A673 (cell line): ENCODE data around the gene ACRBP.

Source experiments
- EZH2 ChIP-seq: fragments of 200-600 bp; sonication (generic); IDR thresholded peaks from 2 replicates; pipeline ENCODE4 v1.6.1; 2017; ENCODE audit warnings: borderline replicate concordance, low read depth, mild to moderate bottlenecking, mixed read lengths, antibody characterized with exemption, low read length; ENCODE audit not compliant: poor library complexity, severe bottlenecking
- TF ChIP-seq, protein P1 (sequence below): fragments of 300-800, 200-600 bp; sonication (generic); conservative IDR thresholded peaks from 2 replicates; pipeline ENCODE4 v1.5.1; 2017; ENCODE audit warnings: low read depth, mild to moderate bottlenecking, antibody characterized with exemption, low read length, moderate library complexity, mixed read lengths

GRCh38 chr12:6605421-6606330 lies 41.6 kb downstream of the ACRBP start:
- TF ChIP-seq, protein P1, sequence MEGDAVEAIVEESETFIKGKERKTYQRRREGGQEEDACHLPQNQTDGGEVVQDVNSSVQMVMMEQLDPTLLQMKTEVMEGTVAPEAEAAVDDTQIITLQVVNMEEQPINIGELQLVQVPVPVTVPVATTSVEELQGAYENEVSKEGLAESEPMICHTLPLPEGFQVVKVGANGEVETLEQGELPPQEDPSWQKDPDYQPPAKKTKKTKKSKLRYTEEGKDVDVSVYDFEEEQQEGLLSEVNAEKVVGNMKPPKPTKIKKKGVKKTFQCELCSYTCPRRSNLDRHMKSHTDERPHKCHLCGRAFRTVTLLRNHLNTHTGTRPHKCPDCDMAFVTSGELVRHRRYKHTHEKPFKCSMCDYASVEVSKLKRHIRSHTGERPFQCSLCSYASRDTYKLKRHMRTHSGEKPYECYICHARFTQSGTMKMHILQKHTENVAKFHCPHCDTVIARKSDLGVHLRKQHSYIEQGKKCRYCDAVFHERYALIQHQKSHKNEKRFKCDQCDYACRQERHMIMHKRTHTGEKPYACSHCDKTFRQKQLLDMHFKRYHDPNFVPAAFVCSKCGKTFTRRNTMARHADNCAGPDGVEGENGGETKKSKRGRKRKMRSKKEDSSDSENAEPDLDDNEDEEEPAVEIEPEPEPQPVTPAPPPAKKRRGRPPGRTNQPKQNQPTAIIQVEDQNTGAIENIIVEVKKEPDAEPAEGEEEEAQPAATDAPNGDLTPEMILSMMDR: no peak
- no peak for TF ChIP-seq EZH2
